OCI-LY1 (cell line): ENCODE data around the gene PLSCR4.

Experiments used
- H2AFZ ChIP-seq: fragments of 200-600 bp; sonication (generic), shearing (Covaris generic); 2 replicates; pipeline ENCODE4 v1.6.0; 2014; ENCODE audit warnings: antibody characterized with exemption, mild to moderate bottlenecking, low read length
- H3F3A ChIP-seq: fragments of 200-600 bp; sonication (generic), shearing (Covaris generic); 2 replicates; pipeline ENCODE4 v1.6.0; 2014; ENCODE audit warnings: mild to moderate bottlenecking, antibody characterized with exemption, low read length, moderate library complexity; ENCODE audit not compliant: insufficient read depth
- H3K27ac ChIP-seq: fragments of 200-600 bp; sonication (generic); 2 replicates; pipeline ENCODE4 v1.5.1; 2014; ENCODE audit warnings: low read length, mixed run types, mild to moderate bottlenecking, low read depth; ENCODE audit not compliant: poor library complexity, severe bottlenecking
- H3K27me3 ChIP-seq: fragments of 200-600 bp; sonication (generic); 2 replicates; pipeline ENCODE4 v1.6.0; 2014; ENCODE audit warnings: antibody characterized with exemption, mild to moderate bottlenecking, low read length, moderate library complexity; ENCODE audit not compliant: insufficient read depth
- H3K36me3 ChIP-seq: fragments of 200-600 bp; sonication (generic); 2 replicates; pipeline ENCODE4 v1.6.1; 2014; ENCODE audit warnings: mild to moderate bottlenecking, antibody characterized with exemption, low read length, moderate library complexity, mixed read lengths; ENCODE audit not compliant: insufficient read depth
- H3K4me1 ChIP-seq: fragments of 200-600 bp; sonication (generic); 2 replicates; pipeline ENCODE4 v1.5.1; 2014; ENCODE audit warnings: mild to moderate bottlenecking, low read length, moderate library complexity; ENCODE audit not compliant: insufficient read depth, severe bottlenecking
- H3K4me2 ChIP-seq: fragments of 200-600 bp; sonication (generic), shearing (Covaris generic); 2 replicates; pipeline ENCODE4 v1.6.1; 2014; ENCODE audit warnings: low read length
- H3K4me3 ChIP-seq: fragments of 200-600 bp; sonication (generic); 2 replicates; pipeline ENCODE4 v1.5.1; 2014; ENCODE audit warnings: low read length, low read depth, mild to moderate bottlenecking, mixed read lengths; ENCODE audit not compliant: poor library complexity, severe bottlenecking
- H3K79me2 ChIP-seq: fragments of 200-600 bp; shearing (Covaris generic); 2 replicates; pipeline ENCODE4 v1.6.1; 2016; ENCODE audit warnings: mixed run types, low read length, mixed read lengths; ENCODE audit not compliant: insufficient read depth
- H3K9ac ChIP-seq: fragments of 200-600 bp; sonication (generic), shearing (Covaris generic); 2 replicates; pipeline ENCODE4 v1.6.1; 2014; ENCODE audit warnings: mild to moderate bottlenecking, low read length, mixed read lengths
- H3K9me2 ChIP-seq: fragments of 200-600 bp; sonication (generic), shearing (Covaris generic); 2 replicates; pipeline ENCODE4 v1.6.1; 2014; ENCODE audit warnings: low read depth, mild to moderate bottlenecking, low read length, mixed read lengths
- H3K9me3 ChIP-seq: fragments of 200-600 bp; shearing (Covaris generic); 2 replicates; pipeline ENCODE4 v1.6.1; 2014; ENCODE audit warnings: low read length, mixed read lengths
- H4K20me1 ChIP-seq: fragments of 200-600 bp; sonication (generic), shearing (Covaris generic); 2 replicates; pipeline ENCODE4 v1.6.0; 2016; ENCODE audit warnings: mild to moderate bottlenecking, low read length; ENCODE audit not compliant: insufficient read depth
- CTCF ChIP-seq: fragments of 200-600 bp; sonication (generic), shearing (Covaris generic); IDR thresholded peaks from 2 replicates; pipeline ENCODE4 v1.5.1; 2017; ENCODE audit warnings: mild to moderate bottlenecking, antibody characterized with exemption, low read length, moderate library complexity, mixed read lengths
- EZH2 ChIP-seq: fragments of 200-600 bp; sonication (generic), shearing (Covaris generic); IDR thresholded peaks from 2 replicates; pipeline ENCODE4 v1.8.0; 2017; ENCODE audit warnings: borderline replicate concordance, mixed run types, mild to moderate bottlenecking, antibody characterized with exemption, low read length, moderate library complexity, mixed read lengths

The PLSCR4 gene

GRCh38 chr3:146145642-146146041 is 105.3 kb downstream of the PLSCR4 start:
- no peaks in the 10 kb centered on the region for H3K9me3 ChIP-seq
- H3K4me1 ChIP-seq = no peaks in the 10 kb centered on the region
- H3K9me2 ChIP-seq = no peaks in the 10 kb centered on the region
- H3F3A ChIP-seq = no peaks in the 10 kb centered on the region
- H3K27me3 ChIP-seq = no peaks in the 10 kb centered on the region
- H2AFZ ChIP-seq = no peak overlapping the region
- no peak overlapping the region for H3K4me2 ChIP-seq
- H3K27ac ChIP-seq = no peak overlapping the region
- TF ChIP-seq EZH2 = no peak
- H3K9ac ChIP-seq = no peak overlapping the region
- no peaks in the 10 kb centered on the region for H3K79me2 ChIP-seq
- no peak overlapping the region for H3K4me3 ChIP-seq
- H4K20me1 ChIP-seq = no peaks in the 10 kb centered on the region
- no peaks in the 10 kb centered on the region for H3K36me3 ChIP-seq

GRCh38 chr3:146142757-146143156 is 108.1 kb downstream of the PLSCR4 start:
- no peaks in the 10 kb centered on the region for H3K36me3 ChIP-seq
- no peak overlapping the region for H3K9ac ChIP-seq
- no peaks in the 10 kb centered on the region for H3K9me3 ChIP-seq
- H3K4me1 ChIP-seq = no peaks in the 10 kb centered on the region
- no peaks in the 10 kb centered on the region for H3F3A ChIP-seq
- no peaks in the 10 kb centered on the region for H3K9me2 ChIP-seq
- H2AFZ ChIP-seq = no peak overlapping the region
- H4K20me1 ChIP-seq = no peaks in the 10 kb centered on the region
- H3K27ac ChIP-seq = no peak overlapping the region
- no peak for TF ChIP-seq CTCF
- TF ChIP-seq EZH2 = no peak
- H3K79me2 ChIP-seq = no peaks in the 10 kb centered on the region
- H3K4me3 ChIP-seq = no peak overlapping the region
- no peaks in the 10 kb centered on the region for H3K27me3 ChIP-seq
- H3K4me2 ChIP-seq = no peak overlapping the region
